Astrocyte of the spinal cord (primary cell): ENCODE results near the gene CATSPERD.
"Not testable (repeated sequence)": the region's sequence is repeated elsewhere in the genome, so short reads cannot be mapped to it uniquely, and the experiment has no call there.

Experiments
- DNase-seq: peaks from one replicate; pipeline ENCODE4 v3.0.0; 2011; ENCODE audit warnings: low read depth, low spot score
- H3K4me3 ChIP-seq: 2 replicates; pipeline ENCODE4 v1.5.1; 2011; ENCODE audit warnings: low read depth, mild to moderate bottlenecking, low read length, moderate library complexity
- CTCF ChIP-seq: IDR thresholded peaks from 2 replicates; pipeline ENCODE4 v1.5.1; 2012; ENCODE audit warnings: low read depth, mild to moderate bottlenecking, low read length, inconsistent platforms
- in situ Hi-C: cut with HindIII; loops from 2 replicates; pipeline ENCODE4 v1.10.0; 2017; ENCODE audit warnings: low sequenced_read_pairs

CATSPERD gene

GRCh38 chr19:5686647-5687359, 33.6 kb upstream of the CATSPERD start:
- DNase-seq = peak; percentile 91
- in situ Hi-C loops = no loop called here
- peak; percentile 85 for TF ChIP-seq CTCF
- peak overlapping the region; percentile 41 for H3K4me3 ChIP-seq

- H3K4me3 ChIP-seq = peak overlapping the region; percentile 41
- no peak for DNase-seq
- TF ChIP-seq CTCF = no peak
- in situ Hi-C loops = no loop called here
These were observed 32.9 kb upstream of the CATSPERD start for GRCh38 chr19:5687360-5688198.

GRCh38 chr19:5688262-5688881, 32.1 kb upstream of the CATSPERD start:
- in situ Hi-C loops, DNase-seq, H3K4me3 ChIP-seq: not testable (repeated sequence)

GRCh38 chr19:5690125-5690954, 30.1 kb upstream of the CATSPERD start, which contains the start of gene RPL36:
Gene RPL36, plus strand, starts transcription at chr19:5690295. Its CDS starts 213 bp downstream, at chr19:5690508.
- peak; percentile 99 for TF ChIP-seq CTCF
- in situ Hi-C loops = no loop called here
- peak; percentile 97 for DNase-seq
- H3K4me3 ChIP-seq = peak within 1 kb of the TSS; percentile 99

- in situ Hi-C loops = no loop called here
- DNase-seq = peak; percentile 41
- peak overlapping the region; percentile 99 for H3K4me3 ChIP-seq
- TF ChIP-seq CTCF = no peak
These were observed 29.2 kb upstream of the CATSPERD start for GRCh38 chr19:5690955-5691821.
